Sigmoid colon (tissue), 4 donors: ENCODE results near the gene PPM1B.

Source experiments
- EP300 ChIP-seq, 4 donors: sonication (generic); formaldehyde crosslinking; IDR thresholded peaks; one replicate each; pipeline ENCODE4 v1.6.1; 2017; ENCODE audit warnings: antibody characterized with exemption in 4 of 4
- POLR2AphosphoS5 ChIP-seq, 4 donors: sonication (generic); formaldehyde crosslinking; IDR thresholded peaks; one replicate each; pipeline ENCODE4 v1.6.1; 2017; ENCODE audit warnings: antibody characterized with exemption in 4 of 4
- TF ChIP-seq, protein P1 (sequence below), 4 experiments: fragments of 450-650 bp in 3 of 4; fragments of 200-600 bp in 1 of 4; IDR thresholded peaks; one replicate each; pipeline ENCODE4 v1.5.1; 2016 to 2019; ENCODE audit warnings: antibody characterized with exemption in 4 of 4, mild to moderate bottlenecking in 3 of 4, moderate library complexity in 2 of 4

DNA sequence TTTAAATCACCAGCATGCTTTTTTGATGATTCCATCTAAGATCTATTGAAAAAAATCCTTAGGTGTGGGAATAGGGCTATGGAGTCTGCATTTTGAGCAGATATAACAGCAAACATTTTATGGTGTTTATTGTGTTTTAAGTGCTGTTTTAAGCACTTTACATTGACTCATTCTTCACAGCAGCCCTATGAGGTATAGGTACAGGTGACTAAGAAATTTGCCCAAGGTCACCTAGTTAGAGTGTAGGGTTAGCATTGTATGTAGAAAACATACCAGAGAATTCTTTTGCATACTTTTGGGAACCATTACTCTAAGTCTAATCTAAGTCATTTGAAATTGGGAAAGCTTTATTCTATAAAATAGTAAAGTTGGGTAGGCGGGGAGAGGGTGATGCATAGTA, 31.3 kb downstream of the PPM1B start:
- no peak for TF ChIP-seq EP300 (IDR thresholded peaks at IDR 0.05)
- no peak for TF ChIP-seq POLR2AphosphoS5 (IDR thresholded peaks at IDR 0.05)
- TF ChIP-seq, protein P1, sequence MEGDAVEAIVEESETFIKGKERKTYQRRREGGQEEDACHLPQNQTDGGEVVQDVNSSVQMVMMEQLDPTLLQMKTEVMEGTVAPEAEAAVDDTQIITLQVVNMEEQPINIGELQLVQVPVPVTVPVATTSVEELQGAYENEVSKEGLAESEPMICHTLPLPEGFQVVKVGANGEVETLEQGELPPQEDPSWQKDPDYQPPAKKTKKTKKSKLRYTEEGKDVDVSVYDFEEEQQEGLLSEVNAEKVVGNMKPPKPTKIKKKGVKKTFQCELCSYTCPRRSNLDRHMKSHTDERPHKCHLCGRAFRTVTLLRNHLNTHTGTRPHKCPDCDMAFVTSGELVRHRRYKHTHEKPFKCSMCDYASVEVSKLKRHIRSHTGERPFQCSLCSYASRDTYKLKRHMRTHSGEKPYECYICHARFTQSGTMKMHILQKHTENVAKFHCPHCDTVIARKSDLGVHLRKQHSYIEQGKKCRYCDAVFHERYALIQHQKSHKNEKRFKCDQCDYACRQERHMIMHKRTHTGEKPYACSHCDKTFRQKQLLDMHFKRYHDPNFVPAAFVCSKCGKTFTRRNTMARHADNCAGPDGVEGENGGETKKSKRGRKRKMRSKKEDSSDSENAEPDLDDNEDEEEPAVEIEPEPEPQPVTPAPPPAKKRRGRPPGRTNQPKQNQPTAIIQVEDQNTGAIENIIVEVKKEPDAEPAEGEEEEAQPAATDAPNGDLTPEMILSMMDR (IDR thresholded peaks at IDR 0.05): no peak
